HG03280 (cell line): ENCODE data around the gene CD40.

Experiments used
- ATAC-seq: cut with Tn5 transposase; IDR thresholded peaks from one replicate; pipeline ENCODE4 v1.9.1; 2021; ENCODE audit warnings: mild to moderate bottlenecking, moderate library complexity; ENCODE audit not compliant: unreplicated experiment

CD40 gene

GRCh38 chr20:46169245-46170171 is 51.4 kb downstream of the CD40 start:
- ATAC-seq: no peak

- ATAC-seq: no peak
Measured at GRCh38 chr20:46171476-46171875, 53.4 kb downstream of the CD40 start.

GRCh38 chr20:46171909-46172308 is 53.8 kb downstream of the CD40 start:
- no peak for ATAC-seq

GRCh38 chr20:46172455-46172854 is 54.3 kb downstream of the CD40 start:
- no peak for ATAC-seq

- ATAC-seq: no peak
Measured at GRCh38 chr20:46172961-46173536, 54.9 kb downstream of the CD40 start.

GRCh38 chr20:46173652-46174468 is 55.7 kb downstream of the CD40 start:
- ATAC-seq: no peak

- ATAC-seq: no peak
Measured at GRCh38 chr20:46174469-46175126, 56.5 kb downstream of the CD40 start.

GRCh38 chr20:46175127-46175494 is 57.0 kb downstream of the CD40 start:
- no peak for ATAC-seq

- no peak for ATAC-seq
Measured at GRCh38 chr20:46176739-46177378, 58.7 kb downstream of the CD40 start.

GRCh38 chr20:46177768-46178167 is 59.7 kb downstream of the CD40 start:
- ATAC-seq: no peak

- ATAC-seq: no peak
Measured at GRCh38 chr20:46178891-46179290, 60.8 kb downstream of the CD40 start.
